ENCODE results near the gene NDRG3. TPM values are rescaled to one million over a fixed set of nuclear protein-coding genes. Genes with fewer than 3 reads are reported as not detected.

The NDRG3 gene
- total and polyA plus RNA-seq, 2 experiments from 2014 or later: 31.1 to 43.4 TPM

DNA sequence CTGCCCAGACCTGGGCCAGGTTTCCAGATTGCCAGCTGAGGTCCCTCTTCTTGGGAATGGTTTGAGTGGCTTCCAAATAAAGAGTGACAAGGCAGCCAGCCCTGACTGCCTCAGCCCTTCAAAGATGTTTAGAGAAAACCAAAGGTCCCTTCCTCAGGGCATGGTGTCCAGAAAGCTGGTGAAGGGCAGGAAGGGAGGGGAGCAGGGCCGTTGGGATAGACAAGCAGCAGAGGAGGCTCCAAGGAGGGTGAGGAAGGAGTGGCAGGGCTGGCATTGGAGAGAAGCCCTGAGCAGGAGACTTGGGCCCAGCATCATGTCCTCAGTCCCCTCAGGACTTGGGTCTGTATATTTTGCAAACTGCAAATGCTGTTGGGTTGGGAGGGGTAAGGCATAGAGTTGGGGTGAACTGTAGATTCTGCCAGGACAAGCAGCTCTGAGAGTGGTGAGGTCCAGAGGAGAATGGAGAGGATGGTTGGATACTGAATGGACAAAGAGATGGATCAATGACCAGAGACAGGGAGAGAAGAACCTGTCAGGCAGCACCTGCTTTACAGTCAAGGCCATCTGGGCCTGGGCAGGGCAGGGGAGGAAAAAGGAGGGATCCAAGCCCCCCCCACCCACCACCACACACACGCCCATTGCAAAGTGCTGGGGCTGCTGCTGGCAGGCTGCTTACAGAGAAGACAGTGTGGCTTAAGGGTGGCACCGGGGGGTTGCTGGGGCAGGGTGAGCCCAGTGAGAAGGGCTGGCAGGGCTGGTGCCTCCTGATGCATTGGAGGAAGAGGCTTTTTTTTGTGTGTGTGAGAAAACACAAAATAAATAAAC, 33.2 kb upstream of the NDRG3 start:
- Histone ChIP-seq H3K27ac (no peak overlapping the region), H3K4me1 (ENCODE audit: low read depth) (no peaks in the 10 kb centered on the region), H3K27me3 (no peaks in the 10 kb centered on the region), H3K36me3 (no peaks in the 10 kb centered on the region), H3K4me3 (no peak overlapping the region), H3K9me3 (ENCODE audit: low read depth) (no peaks in the 10 kb centered on the region)
- no peak for DNase-seq (ENCODE audit: low read depth in 1 of 2, low spot score in 1 of 2)
- TF ChIP-seq, protein P1, sequence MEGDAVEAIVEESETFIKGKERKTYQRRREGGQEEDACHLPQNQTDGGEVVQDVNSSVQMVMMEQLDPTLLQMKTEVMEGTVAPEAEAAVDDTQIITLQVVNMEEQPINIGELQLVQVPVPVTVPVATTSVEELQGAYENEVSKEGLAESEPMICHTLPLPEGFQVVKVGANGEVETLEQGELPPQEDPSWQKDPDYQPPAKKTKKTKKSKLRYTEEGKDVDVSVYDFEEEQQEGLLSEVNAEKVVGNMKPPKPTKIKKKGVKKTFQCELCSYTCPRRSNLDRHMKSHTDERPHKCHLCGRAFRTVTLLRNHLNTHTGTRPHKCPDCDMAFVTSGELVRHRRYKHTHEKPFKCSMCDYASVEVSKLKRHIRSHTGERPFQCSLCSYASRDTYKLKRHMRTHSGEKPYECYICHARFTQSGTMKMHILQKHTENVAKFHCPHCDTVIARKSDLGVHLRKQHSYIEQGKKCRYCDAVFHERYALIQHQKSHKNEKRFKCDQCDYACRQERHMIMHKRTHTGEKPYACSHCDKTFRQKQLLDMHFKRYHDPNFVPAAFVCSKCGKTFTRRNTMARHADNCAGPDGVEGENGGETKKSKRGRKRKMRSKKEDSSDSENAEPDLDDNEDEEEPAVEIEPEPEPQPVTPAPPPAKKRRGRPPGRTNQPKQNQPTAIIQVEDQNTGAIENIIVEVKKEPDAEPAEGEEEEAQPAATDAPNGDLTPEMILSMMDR (IDR thresholded peaks at IDR 0.05; ENCODE audit: low read depth, low read length): no peak

DNA sequence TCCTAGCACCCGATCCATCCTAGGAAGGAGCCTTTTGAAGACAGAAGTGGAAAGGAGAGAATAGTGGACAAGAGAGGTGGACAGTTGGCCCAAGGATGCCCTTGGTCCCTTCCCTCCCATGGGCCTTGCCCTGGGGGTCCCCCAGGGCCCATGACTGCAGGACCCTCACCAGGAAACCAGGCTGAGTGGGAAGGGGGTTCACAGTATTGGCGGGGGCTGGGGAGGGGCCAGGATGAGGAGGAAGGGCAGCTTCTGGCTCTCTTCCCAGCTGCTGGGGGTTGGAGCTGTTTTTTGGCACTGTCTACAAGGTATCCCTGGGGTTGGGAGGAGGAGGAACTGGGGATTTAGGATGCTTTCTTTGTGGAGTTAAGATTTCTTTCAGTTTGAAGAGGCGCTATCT, 31.7 kb upstream of the NDRG3 start:
- DNase-seq (ENCODE audit: low read depth in 1 of 2, low spot score in 1 of 2): no peak
- no peak overlapping the region for H3K27ac ChIP-seq
- no peaks in the 10 kb centered on the region for H3K9me3 ChIP-seq (ENCODE audit: low read depth)
- TF ChIP-seq, protein P1 (IDR thresholded peaks at IDR 0.05; ENCODE audit: low read depth, low read length): no peak
- H3K4me3 ChIP-seq: no peak overlapping the region
- H3K36me3 ChIP-seq: no peaks in the 10 kb centered on the region
- no peaks in the 10 kb centered on the region for H3K4me1 ChIP-seq (ENCODE audit: low read depth)
- no peaks in the 10 kb centered on the region for H3K27me3 ChIP-seq

DNA sequence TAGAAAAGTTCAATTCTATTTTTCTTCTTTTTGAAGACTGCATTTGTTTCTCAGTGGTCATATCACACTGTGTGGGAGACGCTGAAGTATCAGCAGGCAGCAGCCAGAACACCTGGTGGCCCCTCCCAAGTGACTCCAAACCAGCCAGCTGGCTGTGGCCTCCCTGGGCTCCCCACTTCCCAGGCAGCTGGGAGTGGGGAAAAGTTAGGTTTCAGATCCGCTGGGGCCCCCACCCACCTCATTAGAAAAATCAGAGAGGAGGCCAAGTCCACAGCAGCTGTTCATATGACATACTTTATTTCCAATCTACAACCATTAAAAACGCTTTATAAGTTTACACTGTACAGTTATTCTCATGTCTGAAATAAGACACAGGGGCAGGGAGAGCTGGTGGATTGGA, 31.3 kb upstream of the NDRG3 start:
- no peak overlapping the region for H3K27ac ChIP-seq
- no peaks in the 10 kb centered on the region for H3K4me1 ChIP-seq (ENCODE audit: low read depth)
- H3K36me3 ChIP-seq: no peaks in the 10 kb centered on the region
- TF ChIP-seq, protein P1 (IDR thresholded peaks at IDR 0.05; ENCODE audit: low read depth, low read length): no peak
- no peaks in the 10 kb centered on the region for H3K9me3 ChIP-seq (ENCODE audit: low read depth)
- no peak for DNase-seq (ENCODE audit: low read depth in 1 of 2, low spot score in 1 of 2)
- no peaks in the 10 kb centered on the region for H3K27me3 ChIP-seq
- no peak overlapping the region for H3K4me3 ChIP-seq

DNA sequence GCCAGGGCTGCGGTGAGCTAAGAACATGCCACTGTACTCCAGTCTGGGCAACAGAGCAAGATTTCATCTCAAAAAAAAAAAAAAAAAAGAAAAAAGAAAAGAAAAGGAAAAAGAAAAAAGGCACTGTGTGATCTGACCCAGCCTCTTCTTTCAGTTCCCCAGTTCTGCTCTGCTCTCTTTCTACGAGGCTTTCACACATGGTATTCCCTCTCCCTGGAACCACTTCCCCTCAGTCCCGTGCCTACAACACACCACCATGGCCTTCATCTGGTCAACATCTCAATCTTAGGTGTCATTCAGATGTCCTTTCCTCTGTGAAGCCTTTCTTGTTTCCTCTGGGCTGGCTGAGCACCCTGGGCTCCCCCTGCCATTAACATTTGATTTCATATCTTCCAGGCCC, 29.9 kb upstream of the NDRG3 start:
- no peak for DNase-seq (ENCODE audit: low read depth in 1 of 2, low spot score in 1 of 2)
- TF ChIP-seq, protein P1 (IDR thresholded peaks at IDR 0.05; ENCODE audit: low read depth, low read length): no peak
- H3K27ac ChIP-seq: no peak overlapping the region
- no peaks in the 10 kb centered on the region for H3K27me3 ChIP-seq
- no peak overlapping the region for H3K4me3 ChIP-seq
- H3K9me3 ChIP-seq (ENCODE audit: low read depth): no peaks in the 10 kb centered on the region
- no peaks in the 10 kb centered on the region for H3K4me1 ChIP-seq (ENCODE audit: low read depth)
- no peaks in the 10 kb centered on the region for H3K36me3 ChIP-seq

DNA sequence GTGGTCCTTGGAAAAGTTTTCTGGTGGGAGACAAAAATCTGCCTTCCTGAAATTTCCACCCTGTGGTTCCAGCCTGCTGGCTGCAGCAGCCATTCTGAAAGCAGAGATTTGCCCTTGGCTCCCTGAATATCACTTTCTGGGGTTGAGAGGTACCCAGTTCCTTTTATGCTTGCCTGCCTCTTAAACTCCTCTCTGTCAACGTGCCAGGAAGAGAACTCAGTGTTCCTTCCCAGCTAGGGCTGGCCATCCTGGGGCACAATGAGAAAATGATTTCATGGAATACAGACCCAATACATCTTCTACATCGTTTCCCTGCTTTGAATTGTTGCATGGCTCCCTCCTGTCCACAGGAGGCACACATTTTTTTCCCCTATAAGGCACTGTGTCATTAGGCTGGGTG, 29.3 kb upstream of the NDRG3 start:
- no peak overlapping the region for H3K27ac ChIP-seq
- no peaks in the 10 kb centered on the region for H3K27me3 ChIP-seq
- DNase-seq (ENCODE audit: low read depth in 1 of 2, low spot score in 1 of 2): no peak
- H3K9me3 ChIP-seq (ENCODE audit: low read depth): no peaks in the 10 kb centered on the region
- TF ChIP-seq, protein P1 (IDR thresholded peaks at IDR 0.05; ENCODE audit: low read depth, low read length): no peak
- H3K4me3 ChIP-seq: no peak overlapping the region
- H3K36me3 ChIP-seq: no peaks in the 10 kb centered on the region
- H3K4me1 ChIP-seq (ENCODE audit: low read depth): no peaks in the 10 kb centered on the region

Data from cardiac muscle cell (in vitro differentiated cells and primary cell).